ENCODE results near the gene STK32C.

The STK32C gene

DNA sequence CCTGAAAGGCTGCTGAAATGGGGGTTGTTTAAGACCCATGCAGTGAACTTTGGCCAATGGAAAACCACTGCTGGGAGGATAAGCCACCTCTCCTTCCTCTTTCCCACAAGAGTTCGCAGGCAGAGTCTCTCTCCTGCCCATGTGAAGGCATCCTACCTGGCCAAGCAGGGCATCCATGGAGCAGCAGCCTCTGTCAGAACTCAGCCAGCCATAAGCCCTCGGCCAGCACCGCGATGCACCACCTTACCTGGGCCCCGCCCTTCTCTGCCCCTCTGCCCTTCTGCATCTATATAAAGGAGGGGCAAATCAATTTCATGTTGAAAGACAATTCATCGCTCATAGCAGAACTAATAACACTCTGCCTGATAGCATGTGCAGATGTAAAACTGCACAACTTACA lies 6.1 kb upstream of the STK32C start:
- TF ChIP-seq CTCF (IDR thresholded peaks at IDR 0.05; ENCODE audit: extremely low read depth, insufficient read depth, missing control alignments) = no peak
- DNase-seq (ENCODE audit: low spot score) = no peak
- in situ Hi-C loops (cut with MboI; ENCODE audit: low pct_unique_long_range_greater_than_20kb, low sequenced_read_pairs, unreplicated experiment) = no loop called here

- TF ChIP-seq CTCF (IDR thresholded peaks at IDR 0.05; ENCODE audit: extremely low read depth, insufficient read depth, missing control alignments) = no peak
- no peak for DNase-seq (ENCODE audit: low spot score)
- in situ Hi-C loops (cut with MboI; ENCODE audit: low pct_unique_long_range_greater_than_20kb, low sequenced_read_pairs, unreplicated experiment) = no loop called here
Measured at GRCh38 chr10:132313305-132313704, 5.6 kb upstream of the STK32C start.

GRCh38 chr10:132311338-132311939 lies 3.7 kb upstream of the STK32C start:
- in situ Hi-C loops (cut with MboI; ENCODE audit: low pct_unique_long_range_greater_than_20kb, low sequenced_read_pairs, unreplicated experiment) = no loop called here
- TF ChIP-seq CTCF (IDR thresholded peaks at IDR 0.05; ENCODE audit: extremely low read depth, insufficient read depth, missing control alignments) = no peak
- DNase-seq (ENCODE audit: low spot score) = no peak

DNA sequence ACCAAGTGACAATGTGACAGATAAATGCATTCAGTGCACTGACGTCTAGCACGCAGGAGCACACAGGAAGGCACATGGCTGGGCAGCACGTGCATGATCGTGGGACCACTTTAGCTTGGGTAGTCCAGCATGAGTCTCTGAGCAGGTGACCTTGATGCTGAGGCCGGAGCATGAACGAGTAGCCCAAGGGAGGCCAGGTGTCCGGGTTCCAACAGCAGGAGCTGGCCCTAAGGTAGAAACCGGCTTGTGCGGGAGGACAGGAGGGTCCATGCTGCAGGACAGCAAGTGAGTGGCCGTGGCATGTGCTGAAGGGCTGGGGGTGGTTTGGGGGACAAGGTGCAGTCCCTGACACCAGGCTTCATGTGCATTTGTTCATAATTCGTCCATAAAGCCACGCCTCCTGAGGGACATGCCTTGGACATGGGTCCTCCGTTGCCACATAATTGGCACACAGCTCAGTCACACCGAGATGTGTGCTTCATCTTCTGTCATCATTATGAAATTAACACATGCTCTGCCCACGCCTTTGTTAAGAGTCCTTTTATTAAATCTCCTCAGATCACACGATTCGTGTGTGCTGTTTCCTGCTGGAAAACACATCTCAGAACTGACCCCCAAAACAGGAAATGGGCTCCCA lies 3.1 kb upstream of the STK32C start:
- in situ Hi-C loops (cut with MboI; ENCODE audit: low pct_unique_long_range_greater_than_20kb, low sequenced_read_pairs, unreplicated experiment) = no loop called here
- TF ChIP-seq CTCF (IDR thresholded peaks at IDR 0.05; ENCODE audit: extremely low read depth, insufficient read depth, missing control alignments) = no peak
- DNase-seq (ENCODE audit: low spot score) = peak; percentile 10

DNA sequence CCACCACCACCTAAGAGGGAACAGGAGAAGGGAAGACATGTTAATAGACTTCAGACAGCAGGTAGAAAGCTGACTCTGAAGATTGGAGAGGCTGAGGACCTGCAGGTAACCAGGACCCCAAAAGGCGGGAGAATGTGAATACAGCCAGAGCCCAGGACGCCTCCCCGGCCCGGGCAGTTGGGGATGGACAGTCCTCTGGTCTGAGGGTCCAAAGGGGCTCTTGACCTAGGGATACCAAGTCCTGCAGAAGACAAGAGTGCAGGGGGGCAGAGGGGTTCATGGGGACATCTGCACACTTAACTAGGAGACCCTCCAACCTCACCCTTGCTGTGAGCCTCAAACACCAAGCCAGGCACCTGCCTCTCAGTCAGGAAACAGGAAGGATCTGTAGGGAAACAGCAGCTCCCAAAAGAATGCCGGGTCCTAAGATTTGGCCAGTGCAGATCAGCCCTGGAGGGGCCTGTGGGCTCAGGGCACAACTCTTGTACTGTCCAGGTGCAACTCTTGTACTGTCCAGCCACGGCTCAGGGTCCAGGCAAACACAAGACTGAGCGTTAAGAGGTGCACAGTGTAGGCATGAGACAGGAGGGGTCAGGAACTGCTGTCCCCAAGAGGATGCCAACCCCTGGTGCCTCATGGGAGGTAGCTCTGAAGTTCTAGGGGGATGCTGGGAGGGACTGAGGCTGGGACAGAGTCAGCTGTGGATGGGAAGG lies 2.3 kb upstream of the STK32C start:
- in situ Hi-C loops (cut with MboI; ENCODE audit: low pct_unique_long_range_greater_than_20kb, low sequenced_read_pairs, unreplicated experiment) = no loop called here
- TF ChIP-seq CTCF (IDR thresholded peaks at IDR 0.05; ENCODE audit: extremely low read depth, insufficient read depth, missing control alignments) = no peak
- DNase-seq (ENCODE audit: low spot score) = peak; percentile 12

GRCh38 chr10:132309471-132309865 lies 1.7 kb upstream of the STK32C start:
- no peak for TF ChIP-seq CTCF (IDR thresholded peaks at IDR 0.05; ENCODE audit: extremely low read depth, insufficient read depth, missing control alignments)
- no peak for DNase-seq (ENCODE audit: low spot score)
- in situ Hi-C loops (cut with MboI; ENCODE audit: low pct_unique_long_range_greater_than_20kb, low sequenced_read_pairs, unreplicated experiment) = no loop called here

All from GM13977 (cell line).